ENCODE data around the gene PRKAG2.

The PRKAG2 gene

GRCh38 chr7:151663382-151664100, 213.4 kb downstream of the PRKAG2 start:
- no peak for DNase-seq

- DNase-seq: no peak
Observed at GRCh38 chr7:151662251-151662826, 214.6 kb downstream of the PRKAG2 start.

GRCh38 chr7:151661587-151661986, 215.3 kb downstream of the PRKAG2 start:
- no peak for DNase-seq

GRCh38 chr7:151660141-151660540, 216.8 kb downstream of the PRKAG2 start:
- no peak for DNase-seq

GRCh38 chr7:151659219-151659618, 217.7 kb downstream of the PRKAG2 start:
- no peak for DNase-seq

GRCh38 chr7:151658778-151659177, 218.1 kb downstream of the PRKAG2 start:
- DNase-seq: no peak

- no peak for DNase-seq
Observed at GRCh38 chr7:151657173-151657572, 219.7 kb downstream of the PRKAG2 start.

- no peak for DNase-seq
Observed at GRCh38 chr7:151655555-151655954, 221.4 kb downstream of the PRKAG2 start.

- peak in 1 of 2 experiments; percentile 58 for DNase-seq
Observed at GRCh38 chr7:151652111-151652510, 224.8 kb downstream of the PRKAG2 start.

GRCh38 chr7:151650161-151650560, 226.8 kb downstream of the PRKAG2 start:
- DNase-seq: no peak

- no peak for DNase-seq
Observed at GRCh38 chr7:151648429-151648828, 228.5 kb downstream of the PRKAG2 start.

- DNase-seq: no peak
Observed at GRCh38 chr7:151647874-151648273, 229.0 kb downstream of the PRKAG2 start.

GRCh38 chr7:151647006-151647405, 229.9 kb downstream of the PRKAG2 start:
- DNase-seq: no peak

- no peak for DNase-seq
Observed at GRCh38 chr7:151645311-151645710, 231.6 kb downstream of the PRKAG2 start.

- no peak for DNase-seq
Observed at GRCh38 chr7:151644554-151644953, 232.4 kb downstream of the PRKAG2 start.

- DNase-seq: no peak
Observed at GRCh38 chr7:151642746-151643145, 234.2 kb downstream of the PRKAG2 start.

GRCh38 chr7:151641587-151641986, 235.3 kb downstream of the PRKAG2 start:
- no peak for DNase-seq

- DNase-seq: no peak
Observed at GRCh38 chr7:151637781-151638261, 239.1 kb downstream of the PRKAG2 start.

GRCh38 chr7:151634643-151635042, 242.3 kb downstream of the PRKAG2 start:
- DNase-seq: no peak

GRCh38 chr7:151633516-151633812, 243.5 kb downstream of the PRKAG2 start:
- no peak for DNase-seq

- DNase-seq: peak in 1 of 2 experiments; percentile 58
Observed at GRCh38 chr7:151632750-151633515, 244.0 kb downstream of the PRKAG2 start.

GRCh38 chr7:151631953-151632749, 244.8 kb downstream of the PRKAG2 start:
- peak; percentile 94 to 97 for DNase-seq

- peak; percentile 41 to 66 for DNase-seq
Observed at GRCh38 chr7:151631570-151631952, 245.4 kb downstream of the PRKAG2 start.
